Measurements from ENCODE around the gene DENND6B.

DNA sequence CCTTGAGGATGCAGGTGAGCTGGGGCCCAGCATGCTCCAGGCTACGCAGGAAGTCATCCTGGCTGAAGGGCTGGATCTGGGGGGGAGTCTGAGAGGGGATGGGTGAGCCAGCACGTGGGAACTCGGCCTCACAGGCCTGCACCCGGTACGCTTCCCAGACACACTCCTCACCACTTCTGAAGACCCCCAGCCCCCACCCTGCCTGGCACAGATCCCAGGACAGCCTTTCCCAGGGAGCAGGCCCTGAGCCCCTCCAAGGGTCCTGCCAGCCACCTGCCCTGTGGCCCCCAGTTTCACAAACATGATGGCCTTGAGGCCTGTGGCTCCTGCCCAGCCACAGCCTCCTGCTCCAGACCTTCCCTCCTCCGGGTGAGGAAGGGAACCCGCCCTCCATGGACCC, 13.8 kb downstream of the DENND6B start:
- TF ChIP-seq POLR2A (IDR thresholded peaks at IDR 0.05) (no peak), CTCF (IDR thresholded peaks at IDR 0.05) (no peak)

Data from Peyer's patch (tissue), 4 donors.